ENCODE data around the gene MAP7.

GRCh38 chr6:136427378-136427717, 122.9 kb downstream of the MAP7 start:
- TF ChIP-seq GATA2 (IDR thresholded peaks at IDR 0.05; ENCODE audit: low read depth, low read length): no peak
- no peak for TF ChIP-seq GATA3 (IDR thresholded peaks at IDR 0.05; ENCODE audit: low read depth, low read length)
